Retina (tissue), 1 donor: ENCODE measurements around the gene TBL2.
"Not testable (repeated sequence)": the region's sequence is repeated elsewhere in the genome, so short reads cannot be mapped to it uniquely, and the experiment has no call there.

Source experiments
- DNase-seq: peaks from one replicate; pipeline ENCODE4 v3.0.0-alpha.2; 2016

Gene TBL2, protein sequence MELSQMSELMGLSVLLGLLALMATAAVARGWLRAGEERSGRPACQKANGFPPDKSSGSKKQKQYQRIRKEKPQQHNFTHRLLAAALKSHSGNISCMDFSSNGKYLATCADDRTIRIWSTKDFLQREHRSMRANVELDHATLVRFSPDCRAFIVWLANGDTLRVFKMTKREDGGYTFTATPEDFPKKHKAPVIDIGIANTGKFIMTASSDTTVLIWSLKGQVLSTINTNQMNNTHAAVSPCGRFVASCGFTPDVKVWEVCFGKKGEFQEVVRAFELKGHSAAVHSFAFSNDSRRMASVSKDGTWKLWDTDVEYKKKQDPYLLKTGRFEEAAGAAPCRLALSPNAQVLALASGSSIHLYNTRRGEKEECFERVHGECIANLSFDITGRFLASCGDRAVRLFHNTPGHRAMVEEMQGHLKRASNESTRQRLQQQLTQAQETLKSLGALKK

GRCh38 chr7:73578342-73579128, at the start of gene TBL2:
Gene TBL2 (minus strand): TSS chr7:73578579. CDS start chr7:73578549, 30 bp downstream.
- peak; percentile 97 for DNase-seq

GRCh38 chr7:73626814-73627213, 48.4 kb upstream of the TBL2 start:
- no peak for DNase-seq

DNA sequence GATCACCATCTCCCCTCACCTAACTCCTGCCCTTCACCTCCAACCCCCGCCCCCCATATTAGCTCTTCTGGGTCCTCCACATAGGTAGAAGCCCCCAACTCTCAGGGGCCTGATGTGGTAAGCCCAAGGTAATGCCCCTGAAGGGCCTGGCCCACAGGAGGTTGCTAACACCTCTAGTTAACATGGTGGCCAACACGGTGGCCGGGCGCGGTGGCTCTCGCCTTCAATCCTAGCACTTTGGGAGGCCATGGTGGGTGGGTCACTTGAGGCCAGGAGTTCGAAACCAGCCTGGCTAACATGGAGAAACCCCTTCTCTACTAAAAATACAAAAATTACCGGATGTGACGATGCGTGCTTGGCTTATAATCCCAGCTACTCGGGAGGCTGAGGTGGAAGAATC, 46.9 kb upstream of the TBL2 start:
- DNase-seq, result no peak

GRCh38 chr7:73624669-73625001, 46.3 kb upstream of the TBL2 start:
- DNase-seq, result no peak

DNA sequence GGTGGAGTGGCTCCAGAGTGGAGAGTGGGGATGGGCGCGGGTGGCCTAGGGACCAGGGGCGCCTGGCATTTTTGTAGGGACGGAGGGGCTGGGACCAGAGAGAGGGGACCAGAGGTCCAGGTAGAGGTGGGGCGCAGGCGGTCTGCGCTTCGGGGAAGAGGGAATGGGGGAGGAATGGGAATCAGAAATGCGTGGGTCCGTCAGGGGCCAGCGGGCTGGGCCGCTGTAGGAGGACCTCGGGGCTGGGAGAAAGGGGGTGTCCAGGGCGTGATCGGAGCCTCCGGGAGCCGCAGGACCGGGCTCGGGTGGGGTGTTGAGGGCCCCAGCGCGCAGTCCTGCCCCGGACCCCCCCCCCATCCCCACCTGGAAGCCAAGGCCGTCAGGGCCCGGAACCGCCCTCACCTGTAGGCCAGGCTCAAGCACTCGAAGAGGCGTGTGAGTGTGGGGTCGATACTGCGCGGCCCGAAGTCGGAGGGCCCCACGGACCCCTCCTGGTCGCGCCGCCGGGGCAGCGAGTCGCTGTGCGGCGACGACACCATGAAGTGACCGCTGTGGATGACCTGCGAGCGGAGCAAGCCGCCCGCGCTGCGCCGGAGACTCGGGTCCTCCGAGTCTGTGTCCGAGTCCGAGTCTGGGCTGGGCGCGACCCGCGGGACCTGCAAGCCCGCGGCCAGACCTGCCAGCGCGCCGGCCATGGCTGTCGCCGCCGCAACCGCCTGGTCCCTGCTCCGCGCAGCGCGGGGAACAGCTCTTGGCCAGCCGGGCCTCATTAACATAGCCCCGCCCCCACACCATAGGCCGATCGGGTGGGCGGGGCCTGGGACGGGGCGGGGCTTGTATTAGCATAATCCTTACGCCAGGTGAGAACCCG, 45.7 kb upstream of the TBL2 start, which contains the start of gene MLXIPL:
Gene MLXIPL (minus strand): TSS at position 725 of the 871 bp plus-strand sequence. CDS start 30 bp downstream, at position 695.
- DNase-seq, result peak; percentile 86

DNA sequence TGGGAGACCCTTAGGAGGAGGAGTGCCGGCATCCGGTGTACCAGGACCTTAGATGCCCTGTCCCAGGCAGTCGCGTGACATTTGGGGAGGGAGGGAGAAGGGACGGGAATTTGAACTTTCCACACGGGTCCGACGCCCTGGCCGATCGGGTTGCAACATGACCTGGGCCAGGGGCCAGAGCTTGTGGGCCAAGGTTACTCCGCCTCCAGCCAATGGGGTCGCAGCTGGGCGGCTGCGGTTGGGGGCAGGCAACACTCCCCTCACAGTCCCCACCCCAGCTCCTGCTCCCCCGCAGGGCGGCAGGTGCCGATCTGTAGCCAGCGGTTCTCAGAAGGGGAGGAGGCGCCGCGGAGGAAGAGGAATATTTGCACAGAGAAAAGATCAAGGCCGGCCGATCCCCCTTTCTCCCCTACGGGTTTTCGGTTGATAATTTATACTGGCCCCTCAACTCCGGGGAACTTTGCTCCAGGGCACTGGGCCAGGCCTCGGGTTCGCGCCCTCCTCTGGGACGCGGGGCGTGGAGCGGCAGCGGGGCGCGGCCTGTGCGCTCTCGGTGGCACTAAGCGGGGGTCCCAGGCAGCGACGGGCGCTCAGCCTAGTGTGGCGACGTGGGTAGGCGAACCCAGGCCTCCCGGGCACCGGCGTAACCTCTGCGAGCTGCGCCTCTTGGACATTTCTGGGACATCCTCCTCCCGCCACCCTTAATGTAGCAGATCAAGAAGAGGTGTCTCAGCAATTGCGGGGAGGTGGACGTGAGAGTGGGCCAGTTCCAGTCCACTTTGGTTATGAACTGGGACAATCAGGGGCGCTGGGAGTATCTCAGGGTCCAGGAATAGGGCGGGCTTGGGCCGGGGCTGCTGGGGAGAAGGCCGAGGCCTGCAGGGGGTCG, 44.8 kb upstream of the TBL2 start:
- DNase-seq, result peak; percentile 51

DNA sequence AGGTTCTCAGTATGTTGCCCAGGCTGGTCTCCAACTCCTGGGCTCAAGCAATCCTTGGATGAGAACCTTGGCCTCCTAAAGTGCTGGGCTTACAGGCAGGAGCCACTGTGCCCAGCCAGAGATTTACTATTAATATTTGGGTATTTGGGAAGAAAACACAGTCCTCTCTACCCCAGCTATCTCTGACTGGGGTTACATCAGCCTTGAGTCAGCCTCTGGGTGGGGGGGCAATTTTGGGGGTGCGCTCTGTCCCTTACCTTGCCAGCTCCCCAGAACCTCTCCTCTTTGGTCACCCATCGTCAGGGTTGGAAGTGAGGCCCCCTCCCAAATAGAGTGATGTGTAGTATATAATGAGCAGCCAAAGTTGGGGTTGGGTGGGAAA, 44.1 kb upstream of the TBL2 start:
- DNase-seq, result no peak

GRCh38 chr7:73621168-73622063, 43.0 kb upstream of the TBL2 start:
- no peak for DNase-seq

DNA sequence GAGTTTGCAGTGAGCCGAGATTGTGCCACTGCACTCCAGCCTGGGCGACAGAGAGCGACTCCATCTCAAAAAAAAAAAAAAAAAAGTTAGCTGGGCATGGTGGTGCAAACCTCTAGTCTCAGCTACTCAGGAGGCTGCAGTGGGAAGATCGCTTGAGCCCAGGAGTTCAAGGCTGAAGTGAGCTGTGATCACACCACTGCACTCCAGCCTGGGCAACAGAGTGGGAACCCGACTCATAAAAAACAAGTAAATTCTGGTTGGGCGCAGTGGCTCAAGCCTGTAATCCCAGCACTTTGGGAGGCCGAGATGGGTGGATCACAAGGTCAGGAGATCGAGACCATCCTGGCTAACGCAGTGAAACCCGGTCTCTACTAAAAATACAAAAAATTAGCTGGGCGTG, 41.0 kb upstream of the TBL2 start:
- not testable (repeated sequence) for DNase-seq

DNA sequence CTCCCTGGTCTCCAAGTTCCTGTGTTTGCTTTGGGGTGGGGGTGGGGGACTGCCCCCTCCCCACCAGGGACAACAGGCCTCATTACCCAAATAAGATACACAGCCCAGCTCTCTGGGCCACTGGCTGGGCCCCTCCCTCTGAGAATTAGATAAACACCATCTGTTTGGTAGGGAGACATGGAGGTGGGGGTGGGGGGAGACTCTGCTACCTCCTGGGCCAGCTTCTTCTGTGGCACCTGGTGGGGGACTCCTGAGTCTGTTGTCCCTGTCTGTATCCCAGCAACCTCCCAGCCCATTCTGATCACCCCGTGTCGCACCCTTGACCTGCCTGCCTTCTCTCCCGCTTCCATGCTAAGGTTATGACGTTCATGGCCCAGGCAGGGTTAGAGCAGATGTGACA, 40.2 kb upstream of the TBL2 start:
- DNase-seq, result no peak

GRCh38 chr7:73617520-73617919, 39.1 kb upstream of the TBL2 start:
- not testable (repeated sequence) for DNase-seq

GRCh38 chr7:73615886-73616285, 37.5 kb upstream of the TBL2 start:
- no peak for DNase-seq

GRCh38 chr7:73614937-73615336, 36.6 kb upstream of the TBL2 start:
- not testable (repeated sequence) for DNase-seq

DNA sequence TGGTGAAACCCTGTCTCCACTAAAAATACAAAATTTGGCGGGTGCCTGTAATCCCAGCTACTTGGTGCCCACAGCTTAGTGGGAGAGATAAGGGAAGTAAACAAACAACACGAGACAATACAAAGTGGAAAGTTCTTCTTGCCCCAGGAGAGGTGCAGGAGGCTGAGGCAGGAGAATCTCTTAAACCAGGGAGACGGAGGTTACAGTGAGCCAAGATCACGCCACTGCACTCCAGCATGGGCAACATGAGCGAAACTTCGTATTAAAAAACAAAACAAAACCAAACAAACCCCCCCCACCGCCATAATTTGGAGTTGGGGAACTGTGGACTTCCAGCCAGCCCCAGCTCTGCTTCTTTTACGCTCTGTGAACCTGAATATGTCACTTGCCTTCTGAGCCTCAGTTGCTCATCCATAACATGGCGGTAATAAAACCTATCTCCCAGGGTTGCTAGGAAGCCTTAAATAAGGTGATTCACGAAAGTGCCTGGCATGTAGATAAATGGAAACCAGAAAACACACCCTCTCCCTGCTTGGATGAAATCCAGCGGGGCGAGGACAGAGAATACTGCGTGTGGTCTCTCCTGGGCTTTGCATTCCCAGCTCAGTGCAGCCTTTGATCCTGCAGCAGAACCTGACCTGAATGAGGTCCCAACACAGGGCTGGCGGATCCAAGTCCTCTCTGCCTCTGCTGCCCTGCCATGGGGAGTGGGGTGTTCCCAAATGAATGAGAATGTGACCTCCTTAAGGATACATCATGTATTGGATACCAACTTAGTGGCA, 35.8 kb upstream of the TBL2 start:
- no peak for DNase-seq

DNA sequence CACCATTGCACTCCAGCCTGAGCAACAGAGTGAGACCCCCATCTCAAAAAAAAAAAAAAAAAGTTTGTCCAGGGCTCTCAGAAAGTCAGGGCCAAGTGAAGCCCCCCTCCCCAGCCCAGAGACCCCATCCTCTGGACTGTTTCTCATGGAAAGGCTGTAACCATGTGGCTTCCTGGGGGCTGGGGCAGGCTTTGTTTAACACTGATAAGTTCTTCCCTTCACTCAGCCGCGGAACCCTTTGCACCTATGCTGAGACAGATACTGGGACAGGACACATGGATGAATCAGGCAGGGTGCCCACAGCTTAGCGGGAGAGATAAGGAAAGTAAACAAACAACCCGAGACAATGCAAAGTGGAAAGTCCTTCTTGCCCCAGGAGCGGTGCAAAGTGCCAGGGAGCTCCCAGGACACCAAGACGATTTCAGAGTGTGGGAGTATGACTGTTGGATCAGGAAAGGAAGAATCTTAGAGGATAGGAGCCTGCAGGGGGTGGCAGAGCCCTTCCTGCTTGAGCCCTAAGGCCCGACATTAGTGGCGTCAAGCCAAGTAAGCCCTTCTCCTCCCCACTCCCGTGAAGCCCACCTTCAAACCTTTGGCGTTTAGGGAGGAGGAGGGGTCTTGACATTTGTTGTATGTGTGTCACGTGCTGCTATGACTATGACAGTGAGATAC, 34.4 kb upstream of the TBL2 start:
- DNase-seq, result no peak

DNA sequence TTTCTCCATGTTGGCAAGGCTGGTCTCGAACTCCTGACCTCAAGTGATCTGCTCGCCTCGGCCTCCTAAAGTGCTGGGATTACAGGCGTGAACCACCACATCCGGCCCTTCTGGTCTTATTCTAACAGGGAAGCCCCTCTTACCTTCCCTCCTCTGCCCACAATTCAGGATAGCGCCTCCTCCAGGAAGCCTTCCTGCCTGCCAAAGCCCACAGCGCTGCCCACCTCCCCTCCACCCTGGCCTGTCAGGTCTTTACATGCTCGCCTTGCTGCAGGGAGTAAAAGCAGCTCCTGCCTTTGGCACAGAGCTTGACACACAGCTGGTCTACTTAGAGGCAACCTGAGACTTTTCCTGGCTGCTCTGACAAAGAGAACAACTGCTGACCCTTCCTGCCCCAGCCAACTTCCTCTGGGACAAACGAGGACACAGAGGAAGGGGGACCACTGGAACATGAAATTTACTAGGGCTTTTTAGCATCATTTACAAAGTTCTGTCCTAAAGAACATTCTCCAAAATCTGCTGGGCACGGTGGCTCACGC, 32.7 kb upstream of the TBL2 start:
- no peak for DNase-seq

- no peak for DNase-seq
Observed at GRCh38 chr7:73610105-73610504, 31.7 kb upstream of the TBL2 start.

GRCh38 chr7:73607692-73607983, 29.3 kb upstream of the TBL2 start:
- not testable (repeated sequence) for DNase-seq
